ENCODE results near the gene TNKS1BP1. TPM values are rescaled to one million over a fixed set of nuclear protein-coding genes. Genes with fewer than 3 reads are reported as not detected.

Gene TNKS1BP1
- polyA plus RNA-seq, 1 experiment = 73.7 TPM

DNA sequence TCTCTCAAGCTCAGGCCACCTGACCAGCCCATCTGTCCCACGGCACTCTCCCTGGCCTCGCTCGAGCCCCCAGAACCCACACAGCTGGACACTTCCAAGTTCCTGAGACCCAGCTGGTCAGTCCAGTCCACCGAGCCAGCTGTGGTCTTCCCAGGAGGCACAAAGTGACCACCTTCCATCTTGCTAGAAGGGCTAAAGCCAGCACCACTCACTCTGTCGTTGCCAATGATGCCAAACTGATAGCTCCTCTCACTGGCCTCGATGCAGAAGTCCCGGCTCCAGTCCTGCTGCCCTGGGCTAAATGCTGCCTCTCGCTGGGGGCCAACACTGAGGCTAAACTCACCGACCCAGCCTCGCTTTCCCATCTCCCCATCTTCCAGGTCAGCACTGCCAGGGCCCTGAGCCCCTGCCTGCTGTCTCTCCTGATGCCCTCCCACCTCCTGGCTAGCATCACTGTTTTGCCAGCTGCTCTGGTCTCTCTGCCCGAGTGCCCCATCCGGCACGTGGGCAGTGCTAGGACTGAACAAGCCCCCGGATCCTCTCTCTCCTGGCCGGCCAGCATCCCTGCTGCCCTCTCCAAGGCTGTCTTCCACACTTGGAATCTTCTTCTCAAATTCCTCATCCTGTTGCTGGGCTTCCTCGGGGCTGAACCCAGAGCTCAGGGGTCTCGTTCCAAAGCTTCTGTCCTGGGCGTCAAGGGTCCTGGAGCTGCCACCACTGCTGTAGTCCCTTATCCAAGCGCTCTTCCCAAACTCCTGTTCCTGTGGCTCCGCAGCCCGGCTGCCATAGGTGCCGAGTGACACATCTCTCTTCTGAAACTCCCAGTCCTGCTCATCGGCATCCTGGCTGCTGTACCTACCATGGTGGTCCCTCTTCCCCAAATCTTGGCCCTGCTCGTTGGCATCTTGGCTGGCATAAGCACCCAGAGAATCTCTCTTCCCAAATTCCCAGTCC, 15.4 kb downstream of the TNKS1BP1 start:
- H3K4me3 ChIP-seq (ENCODE audit: low read depth, low read length) = no peak overlapping the region
- POLR2A ChIA-PET = no interaction called here
- no peak for DNase-seq (ENCODE audit: low read depth)
- TF ChIP-seq, protein P1, sequence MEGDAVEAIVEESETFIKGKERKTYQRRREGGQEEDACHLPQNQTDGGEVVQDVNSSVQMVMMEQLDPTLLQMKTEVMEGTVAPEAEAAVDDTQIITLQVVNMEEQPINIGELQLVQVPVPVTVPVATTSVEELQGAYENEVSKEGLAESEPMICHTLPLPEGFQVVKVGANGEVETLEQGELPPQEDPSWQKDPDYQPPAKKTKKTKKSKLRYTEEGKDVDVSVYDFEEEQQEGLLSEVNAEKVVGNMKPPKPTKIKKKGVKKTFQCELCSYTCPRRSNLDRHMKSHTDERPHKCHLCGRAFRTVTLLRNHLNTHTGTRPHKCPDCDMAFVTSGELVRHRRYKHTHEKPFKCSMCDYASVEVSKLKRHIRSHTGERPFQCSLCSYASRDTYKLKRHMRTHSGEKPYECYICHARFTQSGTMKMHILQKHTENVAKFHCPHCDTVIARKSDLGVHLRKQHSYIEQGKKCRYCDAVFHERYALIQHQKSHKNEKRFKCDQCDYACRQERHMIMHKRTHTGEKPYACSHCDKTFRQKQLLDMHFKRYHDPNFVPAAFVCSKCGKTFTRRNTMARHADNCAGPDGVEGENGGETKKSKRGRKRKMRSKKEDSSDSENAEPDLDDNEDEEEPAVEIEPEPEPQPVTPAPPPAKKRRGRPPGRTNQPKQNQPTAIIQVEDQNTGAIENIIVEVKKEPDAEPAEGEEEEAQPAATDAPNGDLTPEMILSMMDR (IDR thresholded peaks at IDR 0.05; ENCODE audit: insufficient read depth, low read depth, low read length) = no peak
- H3K27me3 ChIP-seq (ENCODE audit: control insufficient read depth, insufficient read depth, low read length) = no peaks in the 10 kb centered on the region
- H3K36me3 ChIP-seq (ENCODE audit: control insufficient read depth, insufficient read depth, low read length) = peaks cover 51% of the 10 kb centered on the region
- CTCF ChIA-PET = no interaction called here

DNA sequence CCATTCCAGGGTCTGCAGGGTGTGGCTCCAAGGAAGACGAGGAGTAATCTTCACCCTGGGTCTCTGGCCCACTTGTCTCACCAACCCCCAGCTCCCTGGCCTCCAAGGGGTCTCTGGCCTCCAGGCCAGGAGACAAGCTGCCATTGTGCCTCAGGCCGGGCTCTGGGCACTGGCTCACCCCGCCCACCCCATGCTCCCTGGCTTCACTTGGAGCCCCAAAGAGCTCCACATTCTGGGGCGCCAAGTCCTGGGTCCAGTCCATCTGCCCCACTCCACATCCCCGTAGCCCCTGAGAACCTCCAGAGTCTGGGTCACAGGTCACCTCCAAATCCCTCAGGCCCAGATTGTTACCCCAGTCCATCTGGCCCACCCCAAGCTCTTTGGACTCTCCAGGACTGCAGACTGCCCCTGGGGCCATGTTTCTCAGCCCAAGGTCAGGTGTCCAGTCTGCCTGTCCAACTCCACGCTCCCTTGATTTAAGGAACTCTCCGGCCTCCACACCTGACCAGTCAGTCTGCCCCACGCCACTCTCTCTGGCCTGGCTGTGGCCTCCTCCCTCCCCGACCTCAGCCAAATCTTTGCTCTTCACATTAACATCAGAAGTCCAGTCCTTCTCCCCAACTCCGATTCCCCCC, 16.2 kb downstream of the TNKS1BP1 start:
- POLR2A ChIA-PET = no interaction called here
- no peak for DNase-seq (ENCODE audit: low read depth)
- peaks cover 50% of the 10 kb centered on the region for H3K36me3 ChIP-seq (ENCODE audit: control insufficient read depth, insufficient read depth, low read length)

DNA sequence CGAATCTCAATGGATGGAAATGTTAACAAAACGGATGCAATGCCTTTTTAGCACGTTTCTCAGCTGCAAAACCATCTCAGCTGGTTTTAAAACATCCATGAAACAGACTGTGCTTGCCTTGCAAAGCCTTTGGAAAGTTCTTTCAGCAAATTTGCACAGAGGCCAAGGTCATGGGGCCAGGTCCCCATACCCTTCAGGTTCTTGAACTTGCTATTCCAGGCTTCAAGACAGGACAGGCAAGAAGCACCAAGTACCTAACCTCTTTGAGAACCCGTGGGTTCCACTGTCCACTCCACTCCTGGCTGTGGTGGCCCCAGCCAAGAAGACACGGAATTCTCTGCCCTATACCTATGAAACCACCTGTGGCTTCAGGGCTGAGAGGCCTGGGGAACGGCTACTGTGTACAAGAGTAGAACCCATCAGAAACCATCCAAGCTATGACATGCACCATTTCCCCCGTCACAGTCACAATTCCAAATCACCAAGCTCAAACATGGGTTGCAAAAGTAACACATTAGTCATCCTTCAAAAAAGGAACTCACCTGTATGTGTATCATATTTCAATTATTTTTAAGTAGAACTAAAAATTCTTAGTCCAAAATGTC, 17.0 kb downstream of the TNKS1BP1 start:
- CTCF ChIA-PET = interaction anchor here (0.9 to 1.0 kb wide), 2 partner anchors 30 to 58 kb away, joined by 3 read pairs; no protein-coding TSS in a partner anchor
- POLR2A ChIA-PET = no interaction called here
- Histone ChIP-seq H3K27me3 (ENCODE audit: control insufficient read depth, insufficient read depth, low read length) (no peaks in the 10 kb centered on the region), H3K4me3 (ENCODE audit: low read depth, low read length) (no peak overlapping the region), H3K36me3 (ENCODE audit: control insufficient read depth, insufficient read depth, low read length) (peaks cover 52% of the 10 kb centered on the region)
- TF ChIP-seq, protein P1 (IDR thresholded peaks at IDR 0.05; ENCODE audit: insufficient read depth, low read depth, low read length) = no peak
- no peak for DNase-seq (ENCODE audit: low read depth)

More for the DNA sequence above, 16.2 kb downstream of the TNKS1BP1 start:
- CTCF ChIA-PET = interaction anchor here (0.9 kb wide), 1 partner anchor 59 kb away, joined by 3 read pairs; no protein-coding TSS in a partner anchor
- Histone ChIP-seq H3K4me3 (ENCODE audit: low read depth, low read length) (no peak overlapping the region), H3K27me3 (ENCODE audit: control insufficient read depth, insufficient read depth, low read length) (no peaks in the 10 kb centered on the region)
- TF ChIP-seq, protein P1 (IDR thresholded peaks at IDR 0.05; ENCODE audit: insufficient read depth, low read depth, low read length) = no peak

DNA sequence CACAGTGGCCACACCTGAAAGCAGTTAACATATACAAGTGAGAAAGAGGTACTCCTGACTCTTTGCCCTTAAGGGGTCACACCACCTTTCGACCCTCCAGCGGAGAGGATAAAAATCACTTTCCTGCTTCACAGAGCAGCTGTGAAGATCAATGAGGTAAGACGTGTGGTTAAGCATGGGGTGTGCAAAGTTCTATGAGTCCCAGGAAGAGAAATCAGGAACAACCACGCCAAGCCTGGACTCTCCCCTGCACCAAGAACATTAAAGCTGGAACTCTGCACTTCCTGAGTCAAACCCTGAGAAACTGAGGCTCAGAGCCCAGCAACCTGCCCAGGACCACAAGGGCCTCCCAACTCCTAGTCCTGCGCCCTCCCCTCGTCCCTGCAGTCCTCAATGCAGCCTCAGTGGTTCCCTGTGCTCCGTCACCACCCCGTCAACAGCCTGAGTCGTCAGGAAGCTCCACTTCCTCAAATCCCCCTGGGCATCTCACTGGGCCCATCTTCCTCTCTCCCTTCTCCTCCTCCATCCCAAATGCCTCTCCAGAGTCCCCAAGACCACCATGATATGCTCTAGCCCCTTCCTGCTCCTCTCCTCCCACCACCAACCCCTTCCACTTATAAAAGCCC, 17.7 kb downstream of the TNKS1BP1 start:
- no peak for DNase-seq (ENCODE audit: low read depth)
- TF ChIP-seq, protein P1 (IDR thresholded peaks at IDR 0.05; ENCODE audit: insufficient read depth, low read depth, low read length) = no peak
- POLR2A ChIA-PET = no interaction called here
- Histone ChIP-seq H3K4me3 (ENCODE audit: low read depth, low read length) (no peak overlapping the region), H3K27me3 (ENCODE audit: control insufficient read depth, insufficient read depth, low read length) (no peaks in the 10 kb centered on the region), H3K36me3 (ENCODE audit: control insufficient read depth, insufficient read depth, low read length) (peaks cover 52% of the 10 kb centered on the region)
- CTCF ChIA-PET = interaction anchor here (1.0 kb wide), 1 partner anchor 29 kb away, joined by 3 read pairs; no protein-coding TSS in a partner anchor
